HG03460 (cell line): ENCODE results near the gene F10.
"Not testable (repeated sequence)": the region's sequence is repeated elsewhere in the genome, so short reads cannot be mapped to it uniquely, and the experiment has no call there.

Experiments
- ATAC-seq: cut with Tn5 transposase; IDR thresholded peaks from one replicate; pipeline ENCODE4 v1.9.1; 2021; ENCODE audit not compliant: unreplicated experiment

F10 gene

GRCh38 chr13:113098162-113098732 is 24.4 kb upstream of the F10 start:
- no peak for ATAC-seq

DNA sequence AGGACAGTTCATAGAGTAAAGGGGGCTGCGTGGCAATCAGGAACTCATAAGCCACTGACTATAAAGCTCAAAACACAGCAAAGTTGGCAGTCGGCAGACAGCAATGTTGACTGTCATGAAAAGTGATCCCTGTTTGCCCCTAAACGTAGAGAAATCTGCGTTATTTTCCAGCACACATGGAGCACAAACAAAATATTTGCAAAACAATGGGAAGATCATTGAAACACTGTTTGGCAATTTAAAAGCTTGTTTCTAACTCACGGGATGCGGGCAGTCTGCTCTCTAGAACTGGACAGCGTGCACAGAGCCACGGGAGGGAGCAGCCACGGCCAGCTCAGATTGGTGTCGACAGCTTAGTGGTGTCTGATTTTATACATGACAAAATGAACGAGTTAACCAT is 23.5 kb upstream of the F10 start:
- no peak for ATAC-seq

DNA sequence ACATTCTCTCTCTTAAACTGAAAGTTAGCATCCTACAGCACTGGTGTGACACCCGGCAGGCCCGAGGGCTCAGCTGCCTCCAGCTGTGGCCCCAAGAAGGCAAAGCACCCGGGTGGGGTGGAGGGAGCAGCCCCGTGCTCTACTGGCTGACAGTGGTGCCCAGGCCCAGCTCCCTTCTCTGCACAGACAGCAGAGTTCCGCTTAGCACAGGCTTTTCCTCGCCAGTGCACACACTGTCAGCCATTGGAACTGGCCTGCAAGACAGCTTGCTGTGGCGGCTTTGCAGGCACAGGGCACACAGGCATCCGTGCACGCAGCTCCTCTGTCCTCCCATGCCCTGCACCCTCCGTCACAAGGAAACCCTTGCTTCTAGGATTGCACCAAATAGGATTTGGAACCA is 20.3 kb upstream of the F10 start:
- ATAC-seq, result not testable (repeated sequence)

DNA sequence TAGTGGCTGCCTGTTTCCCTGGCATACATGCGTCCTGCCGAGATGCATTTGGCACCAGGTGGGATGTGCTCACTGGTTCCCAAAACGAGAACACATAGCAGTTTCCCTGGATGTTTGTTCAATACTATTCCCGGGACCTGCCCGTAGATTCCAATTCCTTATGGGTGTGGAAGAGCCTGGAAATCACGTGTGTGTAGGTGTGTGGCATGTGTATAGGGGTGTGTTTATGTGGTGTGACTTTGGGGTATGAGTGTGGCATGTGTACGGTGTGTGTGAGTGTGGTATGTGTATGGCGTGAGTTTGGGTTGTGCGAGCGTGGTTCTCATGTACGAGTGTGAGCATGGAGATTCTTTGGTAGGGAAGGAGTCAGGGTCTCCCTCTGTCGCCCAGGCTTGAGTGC is 19.9 kb upstream of the F10 start:
- ATAC-seq, result no peak

- no peak for ATAC-seq
Observed at GRCh38 chr13:113103646-113104045, 19.0 kb upstream of the F10 start.

DNA sequence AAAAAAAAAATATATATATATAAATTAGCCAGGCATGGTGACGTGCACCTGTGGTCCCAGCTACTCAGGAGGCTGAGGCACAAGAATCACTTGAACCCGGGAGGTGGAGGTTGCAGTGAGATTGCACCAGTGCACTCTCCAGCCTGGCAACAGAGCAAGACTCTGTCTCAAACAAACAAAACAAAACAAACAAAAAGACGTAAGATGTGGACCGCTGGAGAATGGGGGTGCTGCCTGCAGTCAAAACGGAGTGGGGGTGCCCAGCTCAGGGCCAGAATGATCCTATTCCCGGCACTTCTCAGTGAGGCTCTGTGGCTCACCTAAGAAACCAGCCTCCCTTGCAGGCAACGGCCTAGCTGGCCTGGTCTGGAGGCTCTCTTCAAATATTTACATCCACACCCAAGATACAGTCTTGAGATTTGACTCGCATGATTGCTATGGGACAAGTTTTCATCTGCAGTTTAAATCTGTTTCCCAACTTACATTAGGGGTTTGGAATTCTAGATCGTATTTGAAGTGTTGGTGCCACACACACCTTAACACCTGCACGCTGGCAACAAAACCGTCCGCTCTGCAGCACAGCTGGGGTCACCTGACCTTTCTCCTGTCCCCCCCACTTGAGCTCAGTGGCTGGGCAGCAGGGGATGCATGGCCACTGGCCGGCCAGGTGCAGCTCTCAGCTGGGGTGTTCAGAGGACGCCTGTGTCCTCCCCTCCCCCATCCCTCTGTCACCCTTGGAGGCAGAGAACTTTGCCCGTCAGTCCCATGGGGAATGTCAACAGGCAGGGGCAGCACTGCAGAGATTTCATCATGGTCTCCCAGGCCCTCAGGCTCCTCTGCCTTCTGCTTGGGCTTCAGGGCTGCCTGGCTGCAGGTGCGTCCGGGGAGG is 17.3 kb upstream of the F10 start, which contains the start of gene F7:
Gene F7 (plus strand): TSS at position 760 of the 889 bp plus-strand sequence. CDS start 51 bp downstream, at position 811.
- no peak for ATAC-seq

DNA sequence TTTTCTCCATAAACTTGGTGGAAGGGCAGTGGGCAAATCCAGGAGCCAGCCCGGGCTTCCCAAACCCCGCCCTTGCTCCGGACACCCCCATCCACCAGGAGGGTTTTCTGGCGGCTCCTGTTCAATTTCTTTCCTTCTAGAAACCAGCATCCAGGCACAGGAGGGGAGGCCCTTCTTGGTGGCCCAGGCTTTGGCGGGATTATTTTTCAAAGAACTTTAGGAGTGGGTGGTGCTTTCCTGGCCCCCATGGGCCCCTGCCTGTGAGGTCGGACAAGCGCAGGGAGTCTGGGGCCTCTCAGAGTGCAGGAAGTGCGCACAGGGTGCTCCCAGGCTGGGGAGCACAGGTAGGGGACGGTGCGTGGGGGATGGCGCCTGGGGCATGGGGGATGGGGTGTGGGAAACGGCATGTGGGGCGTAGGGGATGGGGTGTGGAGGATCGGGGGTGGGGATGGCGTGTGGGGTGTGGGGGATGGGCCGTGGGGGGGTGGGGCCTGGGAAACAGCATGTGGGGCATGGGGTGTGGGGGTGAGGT is 16.6 kb upstream of the F10 start:
- ATAC-seq, result no peak

GRCh38 chr13:113106711-113107351 is 15.8 kb upstream of the F10 start:
- ATAC-seq, result no peak

- ATAC-seq, result not testable (repeated sequence)
Observed at GRCh38 chr13:113108521-113108920, 14.1 kb upstream of the F10 start.

DNA sequence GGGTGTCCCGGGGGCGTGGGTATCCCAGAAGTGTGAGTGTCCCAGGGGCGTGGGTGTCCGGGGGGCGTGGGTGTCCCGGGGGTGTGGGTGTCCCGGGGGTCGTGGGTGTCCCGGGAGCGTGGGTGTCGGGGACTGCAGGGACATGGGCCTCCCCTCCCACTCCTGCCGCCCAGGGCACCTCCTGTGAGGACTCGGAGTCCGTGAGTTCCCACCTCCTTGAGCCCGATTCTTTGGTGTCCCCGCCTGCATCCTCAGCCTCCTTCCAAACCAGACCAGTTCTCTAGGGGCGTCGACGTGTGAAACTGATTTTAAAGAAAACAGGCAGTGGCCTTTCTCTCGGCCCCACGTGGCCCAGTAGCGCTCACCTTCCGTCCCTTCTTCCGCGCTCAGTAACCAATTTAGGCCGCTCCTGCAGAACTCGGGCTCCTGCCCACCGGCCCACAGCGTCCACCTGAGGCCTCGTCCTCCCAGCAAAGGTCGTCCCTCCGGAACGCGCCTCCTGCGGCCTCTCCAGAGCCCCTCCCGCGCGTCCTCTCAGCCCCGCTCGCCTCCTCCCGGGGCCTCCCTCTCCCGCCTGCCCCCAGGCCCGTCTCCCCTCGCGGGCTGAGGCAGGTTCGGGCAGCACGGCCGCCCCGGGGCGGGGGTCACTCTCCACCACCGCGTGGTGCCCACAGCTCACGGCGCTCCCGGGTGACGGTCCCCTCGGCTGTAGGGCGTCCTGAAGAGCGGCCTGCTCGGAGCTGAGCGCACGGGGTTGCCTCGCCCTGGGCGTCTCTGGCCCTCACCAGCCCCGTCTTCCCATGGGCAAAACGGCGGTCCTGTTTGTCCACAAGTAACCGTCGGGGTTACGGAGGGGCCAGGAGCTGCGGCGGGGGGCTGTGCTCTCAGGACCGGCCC is 13.2 kb upstream of the F10 start:
- ATAC-seq, result no peak

- ATAC-seq, result no peak
Observed at GRCh38 chr13:113110048-113110851, 12.3 kb upstream of the F10 start.

- ATAC-seq, result no peak
Observed at GRCh38 chr13:113110852-113111315, 11.7 kb upstream of the F10 start.

DNA sequence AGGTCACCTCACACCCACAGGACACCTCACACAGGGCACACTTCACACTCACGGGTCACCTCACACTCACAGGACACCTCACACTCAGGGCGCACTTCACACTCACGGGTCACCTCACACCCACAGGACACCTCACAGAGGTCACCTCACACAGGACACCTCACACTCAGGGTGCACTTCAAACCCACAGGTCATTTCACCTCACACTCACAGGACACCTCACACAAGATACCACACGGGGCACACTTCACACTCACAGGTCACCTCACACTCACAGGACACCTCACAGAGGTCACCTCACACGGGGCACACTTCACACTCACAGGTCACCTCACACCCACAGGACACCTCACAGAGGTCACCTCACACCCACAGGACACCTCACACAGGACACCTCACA is 10.8 kb upstream of the F10 start:
- not testable (repeated sequence) for ATAC-seq

GRCh38 chr13:113112475-113112874 is 10.1 kb upstream of the F10 start:
- not testable (repeated sequence) for ATAC-seq

GRCh38 chr13:113112893-113113845 is 9.4 kb upstream of the F10 start:
- ATAC-seq, result no peak

DNA sequence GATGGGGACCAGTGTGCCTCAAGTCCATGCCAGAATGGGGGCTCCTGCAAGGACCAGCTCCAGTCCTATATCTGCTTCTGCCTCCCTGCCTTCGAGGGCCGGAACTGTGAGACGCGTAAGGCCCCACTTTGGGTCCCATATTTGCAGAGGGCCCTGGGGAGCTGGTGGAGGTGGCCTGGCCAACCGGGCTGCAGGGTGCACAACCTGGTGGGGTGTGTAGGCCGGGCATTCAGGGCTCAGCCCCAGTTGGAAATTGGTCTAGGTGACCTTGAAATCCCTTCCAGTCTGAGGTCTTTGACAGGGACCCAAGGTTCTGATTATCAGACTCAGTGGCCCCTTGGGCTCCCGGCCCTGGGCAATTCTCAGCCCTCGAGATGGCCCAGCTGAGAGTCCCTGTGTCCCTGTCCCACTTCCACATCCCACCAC is 8.7 kb upstream of the F10 start:
- no peak for ATAC-seq

DNA sequence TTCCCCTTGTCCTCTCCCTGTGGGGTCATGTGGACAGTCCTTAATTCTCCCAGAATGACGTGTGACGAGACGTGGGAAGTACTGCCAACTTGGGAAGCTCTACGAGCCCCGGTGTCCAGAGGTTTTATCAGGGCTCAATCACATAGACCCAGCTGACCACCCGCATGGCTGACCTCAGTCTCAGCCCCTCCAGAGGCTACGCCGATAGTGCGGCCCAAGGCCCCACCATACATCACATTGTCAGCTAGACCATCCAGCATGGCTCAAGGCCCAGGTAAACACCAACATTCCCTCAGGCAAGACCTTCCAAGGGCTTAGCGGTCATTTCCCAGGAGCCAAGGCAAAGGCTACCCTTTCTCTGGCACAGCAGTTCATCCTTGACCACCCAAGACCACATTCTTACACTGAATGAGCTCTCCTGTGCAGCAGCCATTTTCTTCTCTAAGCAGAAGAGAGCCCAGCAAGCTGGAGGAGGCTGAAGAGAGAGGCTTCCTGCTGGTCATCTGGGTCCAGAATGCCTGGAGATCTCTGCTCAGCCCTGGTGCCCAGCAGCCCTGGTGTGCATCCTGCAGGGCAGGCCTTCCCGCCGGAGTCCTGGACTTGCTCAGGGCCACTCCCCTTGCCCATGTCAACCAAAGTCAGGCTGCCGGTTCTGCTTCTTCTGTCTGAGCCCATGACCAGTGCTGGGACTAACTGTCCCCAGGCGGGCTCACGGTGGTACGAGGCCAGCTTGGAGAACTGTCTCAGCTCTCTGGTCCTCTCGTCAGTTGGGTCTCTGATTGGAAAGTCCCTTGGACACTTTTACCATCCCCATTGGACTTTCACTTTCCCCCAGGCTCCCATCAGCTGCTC is 7.9 kb upstream of the F10 start:
- ATAC-seq, result no peak
